Measurements from ENCODE around the gene RNF149.
"Not testable (repeated sequence)": the region's sequence is repeated elsewhere in the genome, so short reads cannot be mapped to it uniquely, and the experiment has no call there.

The RNF149 gene

GRCh38 chr2:101308432-101309210 lies at the start of gene RNF149:
Gene RNF149 (minus strand): TSS chr2:101308701. CDS start chr2:101308588, 113 bp downstream.
- DNase-seq: peak in 55 of 56 donors; percentile 48 to 93 (median 83)

GRCh38 chr2:101357376-101357775 lies 48.9 kb upstream of the RNF149 start:
- DNase-seq: no peak

GRCh38 chr2:101356521-101356920 lies 48.0 kb upstream of the RNF149 start:
- DNase-seq: no peak

- no peak for DNase-seq
Observed at GRCh38 chr2:101356055-101356454, 47.6 kb upstream of the RNF149 start.

GRCh38 chr2:101355401-101356054 lies 47.0 kb upstream of the RNF149 start:
- DNase-seq: no peak

- DNase-seq: no peak
Observed at GRCh38 chr2:101354420-101355311, 46.2 kb upstream of the RNF149 start.

- not testable (repeated sequence) for DNase-seq
Observed at GRCh38 chr2:101352631-101353030, 44.1 kb upstream of the RNF149 start.

GRCh38 chr2:101351207-101351606 lies 42.7 kb upstream of the RNF149 start:
- DNase-seq: no peak

GRCh38 chr2:101349893-101350662 lies 41.6 kb upstream of the RNF149 start:
- DNase-seq: peak in 34 of 56 donors; percentile 7 to 73 (median 42)

GRCh38 chr2:101348883-101349282 lies 40.4 kb upstream of the RNF149 start:
- no peak for DNase-seq

- DNase-seq: no peak
Observed at GRCh38 chr2:101346909-101347308, 38.4 kb upstream of the RNF149 start.

GRCh38 chr2:101344137-101344536 lies 35.6 kb upstream of the RNF149 start:
- peak in 24 of 56 donors; percentile 12 to 49 (median 28) for DNase-seq

- no peak for DNase-seq
Observed at GRCh38 chr2:101342625-101343008, 34.1 kb upstream of the RNF149 start.

GRCh38 chr2:101341901-101342624 lies 33.6 kb upstream of the RNF149 start:
- DNase-seq: peak in 49 of 56 donors; percentile 14 to 89 (median 58)

- no peak for DNase-seq
Observed at GRCh38 chr2:101341421-101341820, 32.9 kb upstream of the RNF149 start.

- no peak for DNase-seq
Observed at GRCh38 chr2:101340141-101340551, 31.6 kb upstream of the RNF149 start.

GRCh38 chr2:101339266-101339880 lies 30.9 kb upstream of the RNF149 start:
- no peak for DNase-seq

GRCh38 chr2:101337877-101338276 lies 29.4 kb upstream of the RNF149 start:
- DNase-seq: no peak

- DNase-seq: no peak
Observed at GRCh38 chr2:101332885-101333766, 24.6 kb upstream of the RNF149 start.
